HEK293 (cell line): ENCODE data around the gene TRIM28.

Experiments used
- CTCF ChIA-PET: fragments of 350-600 bp; formaldehyde crosslinking; extraction: SDS; loops from one replicate; lab custom pipeline; 2021; ENCODE audit warnings: antibody characterized with exemption; lab: Yijun Ruan, JAX
- POLR2A ChIA-PET: fragments of 300-600 bp; formaldehyde crosslinking; extraction: SDS; loops from one replicate; lab custom pipeline; 2020; ENCODE audit warnings: antibody characterized with exemption, inconsistent platforms; lab: Yijun Ruan, JAX
- H3K27ac ChIP-seq: fragments of 200-500 bp; sonication (Bioruptor generic); 2 replicates; pipeline ENCODE4 v1.5.1; 2014; ENCODE audit warnings: low read depth, low read length, control low read depth, inconsistent platforms; ENCODE audit errors: extremely low read depth
- H3K36me3 ChIP-seq, 2 experiments: fragments of 200-500 bp in 1 of 2; sonication (Bioruptor generic) in 1 of 2; 1 replicate in 1 of 2; 2 replicates in 1 of 2; pipeline ENCODE4 v1.5.1; 2014 to 2017; ENCODE audit warnings: inconsistent platforms in 2 of 2, low read length in 2 of 2; ENCODE audit not compliant: control insufficient read depth in 2 of 2, insufficient read depth in 1 of 2
- H3K4me1 ChIP-seq: fragments of 200-500 bp; sonication (Bioruptor generic); 2 replicates; pipeline ENCODE4 v1.5.1; 2014; ENCODE audit warnings: mild to moderate bottlenecking, low read length, inconsistent platforms; ENCODE audit not compliant: control insufficient read depth, insufficient read depth
- H3K4me3 ChIP-seq: 2 replicates; pipeline ENCODE4 v1.5.1; 2011; ENCODE audit warnings: low read depth, mild to moderate bottlenecking, control low read depth, low read length, moderate library complexity
- H3K9me3 ChIP-seq: fragments of 200-500 bp; sonication (Bioruptor generic); 2 replicates; pipeline ENCODE4 v1.5.1; 2014; ENCODE audit warnings: low read depth, low read length, inconsistent platforms; ENCODE audit not compliant: control insufficient read depth, insufficient read depth
- HOXD13 ChIP-seq: sonication (generic); formaldehyde crosslinking; IDR thresholded peaks from 2 replicates; pipeline ENCODE4 v1.8.0; 2022; ENCODE audit warnings: missing genetic modification reagents, borderline replicate concordance
- KLF9 ChIP-seq: fragments of 450-650 bp; formaldehyde crosslinking; IDR thresholded peaks from 2 replicates; pipeline ENCODE4 v1.5.1; 2016; ENCODE audit warnings: missing biosample characterization, missing genetic modification characterization, low read depth
- RBAK ChIP-seq: fragments of 450-650 bp; formaldehyde crosslinking; IDR thresholded peaks from 2 replicates; pipeline ENCODE4 v1.5.1; 2016; ENCODE audit warnings: missing biosample characterization, missing genetic modification characterization
- SCRT2 ChIP-seq: fragments of 450-650 bp; formaldehyde crosslinking; IDR thresholded peaks from 2 replicates; pipeline ENCODE4 v1.5.1; 2016; ENCODE audit warnings: missing biosample characterization, missing genetic modification characterization
- ZBTB17 ChIP-seq: fragments of 450-650 bp; formaldehyde crosslinking; IDR thresholded peaks from 2 replicates; pipeline ENCODE4 v1.5.1; 2016; ENCODE audit warnings: missing biosample characterization, missing genetic modification characterization
- ZFHX2 ChIP-seq: fragments of 450-650 bp; formaldehyde crosslinking; conservative IDR thresholded peaks from 2 replicates; pipeline ENCODE4 v1.5.1; 2016; ENCODE audit warnings: missing biosample characterization, missing genetic modification characterization
- ZNF121 ChIP-seq: fragments of 450-650 bp; formaldehyde crosslinking; IDR thresholded peaks from 2 replicates; pipeline ENCODE4 v1.5.1; 2016; ENCODE audit warnings: missing biosample characterization, missing genetic modification characterization
- ZNF157 ChIP-seq: fragments of 450-650 bp; formaldehyde crosslinking; IDR thresholded peaks from 2 replicates; pipeline ENCODE4 v1.5.1; 2016; ENCODE audit warnings: missing biosample characterization, missing genetic modification characterization
- ZNF311 ChIP-seq: fragments of 450-650 bp; formaldehyde crosslinking; IDR thresholded peaks from 2 replicates; pipeline ENCODE4 v1.5.1; 2017; ENCODE audit warnings: missing biosample characterization, missing genetic modification characterization, borderline replicate concordance
- ZNF335 ChIP-seq: fragments of 450-650 bp; formaldehyde crosslinking; conservative IDR thresholded peaks from 2 replicates; pipeline ENCODE4 v1.5.1; 2016; ENCODE audit warnings: missing biosample characterization, missing genetic modification characterization
- ZNF362 ChIP-seq: fragments of 450-650 bp; formaldehyde crosslinking; IDR thresholded peaks from 2 replicates; pipeline ENCODE4 v1.5.1; 2016; ENCODE audit warnings: missing biosample characterization, missing genetic modification characterization
- ZNF404 ChIP-seq: fragments of 450-650 bp; formaldehyde crosslinking; IDR thresholded peaks from 2 replicates; pipeline ENCODE4 v1.5.1; 2017; ENCODE audit warnings: missing biosample characterization, missing genetic modification characterization
- ZNF433 ChIP-seq: fragments of 450-650 bp; formaldehyde crosslinking; IDR thresholded peaks from 2 replicates; pipeline ENCODE4 v1.5.1; 2016; ENCODE audit warnings: missing biosample characterization, missing genetic modification characterization, low read depth
- ZNF610 ChIP-seq: fragments of 450-650 bp; formaldehyde crosslinking; IDR thresholded peaks from 2 replicates; pipeline ENCODE4 v1.5.1; 2016; ENCODE audit warnings: missing biosample characterization, missing genetic modification characterization, borderline replicate concordance
- ZNF660 ChIP-seq: fragments of 450-650 bp; IDR thresholded peaks from 2 replicates; pipeline ENCODE4 v1.5.1; 2018; ENCODE audit warnings: missing biosample characterization, mild to moderate bottlenecking, missing genetic modification characterization

TRIM28 gene

DNA sequence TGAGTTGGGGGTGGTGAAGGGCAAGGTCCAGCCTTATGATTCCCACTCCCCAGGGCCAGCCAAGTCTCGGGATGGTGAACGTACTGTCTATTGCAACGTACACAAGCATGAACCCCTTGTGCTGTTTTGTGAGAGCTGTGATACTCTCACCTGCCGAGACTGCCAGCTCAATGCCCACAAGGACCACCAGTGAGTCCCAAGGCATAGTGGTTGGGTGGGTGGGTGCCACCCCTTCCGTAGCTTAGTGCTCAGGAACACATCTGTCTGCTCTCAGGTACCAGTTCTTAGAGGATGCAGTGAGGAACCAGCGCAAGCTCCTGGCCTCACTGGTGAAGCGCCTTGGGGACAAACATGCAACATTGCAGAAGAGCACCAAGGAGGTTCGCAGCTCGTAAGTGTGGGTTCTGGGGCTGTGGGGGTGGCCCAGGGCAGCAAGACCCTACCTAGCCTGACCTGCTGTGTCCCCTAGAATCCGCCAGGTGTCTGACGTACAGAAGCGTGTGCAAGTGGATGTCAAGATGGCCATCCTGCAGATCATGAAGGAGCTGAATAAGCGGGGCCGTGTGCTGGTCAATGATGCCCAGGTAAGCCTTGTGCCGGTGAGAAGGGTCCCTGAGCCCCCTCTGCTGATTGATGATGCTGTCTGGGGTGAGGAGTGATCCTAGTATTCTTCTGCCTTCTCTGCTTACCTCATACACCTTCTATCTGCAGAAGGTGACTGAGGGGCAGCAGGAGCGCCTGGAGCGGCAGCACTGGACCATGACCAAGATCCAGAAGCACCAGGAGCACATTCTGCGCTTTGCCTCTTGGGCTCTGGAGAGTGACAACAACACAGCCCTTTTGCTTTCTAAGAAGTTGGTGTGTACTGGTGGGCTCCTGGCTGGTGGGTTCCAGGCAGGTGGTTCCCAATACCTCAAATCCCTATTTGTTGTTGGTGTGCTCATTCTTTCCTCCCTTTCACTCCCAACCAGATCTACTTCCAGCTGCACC lies 3.8 kb downstream of the TRIM28 start:
- Histone ChIP-seq H3K4me1 (peaks cover 13% of the 10 kb centered on the region), H3K36me3 (peaks cover 31 to 78% of the 10 kb centered on the region in 2 experiments), H3K4me3 (peak overlapping the region; percentile 7; the same call in 1 of the 2 replicates), H3K27ac (peak overlapping the region; percentile 42; the same call in 1 of the 2 replicates), H3K9me3 (no peaks in the 10 kb centered on the region)
- CTCF ChIA-PET: interaction anchor here (1.1 to 1.7 kb wide), 2 partner anchors 25 to 28 kb away, joined by 3 to 9 read pairs; partner anchors contain the start of gene ZBTB45
- TF ChIP-seq ZNF121 (tag by site-specific recombination) (peak; percentile 28; the same call in 1 of the 2 replicates), ZNF660 (tag by site-specific recombination) (no peak)
- POLR2A ChIA-PET: interaction anchor here (2.4 to 4.4 kb wide), 2 partner anchors 11 to 28 kb away, joined by 7 to 62 read pairs; partner anchors contain the start of genes UBE2M and ZBTB45

- POLR2A ChIA-PET: interaction anchor here (0.7 to 2.4 kb wide), 3 partner anchors 10 to 29 kb away, joined by 3 to 7 read pairs (median 4); partner anchors contain the start of genes UBE2M and ZBTB45
- Histone ChIP-seq H3K4me3 (no peak overlapping the region), H3K27ac (no peak overlapping the region), H3K4me1 (peaks cover 15% of the 10 kb centered on the region), H3K36me3 (peaks cover 40 to 89% of the 10 kb centered on the region in 2 experiments), H3K9me3 (no peaks in the 10 kb centered on the region)
- TF ChIP-seq ZNF404 (tag by site-specific recombination) (no peak), ZNF610 (tag by site-specific recombination) (no peak), ZNF362 (tag by site-specific recombination) (no peak), KLF9 (tag by site-specific recombination) (no peak), ZFHX2 (tag by site-specific recombination) (no peak), RBAK (tag by site-specific recombination) (no peak), ZNF311 (no peak), HOXD13 (CRISPR knock-in tag) (no peak), ZNF433 (tag by site-specific recombination) (no peak), ZNF335 (tag by site-specific recombination) (no peak)
- TF ChIP-seq, all 188 proteins: peak for 0
- CTCF ChIA-PET: no interaction called here
Measured at GRCh38 chr19:58548859-58549663, 5.2 kb downstream of the TRIM28 start.

DNA sequence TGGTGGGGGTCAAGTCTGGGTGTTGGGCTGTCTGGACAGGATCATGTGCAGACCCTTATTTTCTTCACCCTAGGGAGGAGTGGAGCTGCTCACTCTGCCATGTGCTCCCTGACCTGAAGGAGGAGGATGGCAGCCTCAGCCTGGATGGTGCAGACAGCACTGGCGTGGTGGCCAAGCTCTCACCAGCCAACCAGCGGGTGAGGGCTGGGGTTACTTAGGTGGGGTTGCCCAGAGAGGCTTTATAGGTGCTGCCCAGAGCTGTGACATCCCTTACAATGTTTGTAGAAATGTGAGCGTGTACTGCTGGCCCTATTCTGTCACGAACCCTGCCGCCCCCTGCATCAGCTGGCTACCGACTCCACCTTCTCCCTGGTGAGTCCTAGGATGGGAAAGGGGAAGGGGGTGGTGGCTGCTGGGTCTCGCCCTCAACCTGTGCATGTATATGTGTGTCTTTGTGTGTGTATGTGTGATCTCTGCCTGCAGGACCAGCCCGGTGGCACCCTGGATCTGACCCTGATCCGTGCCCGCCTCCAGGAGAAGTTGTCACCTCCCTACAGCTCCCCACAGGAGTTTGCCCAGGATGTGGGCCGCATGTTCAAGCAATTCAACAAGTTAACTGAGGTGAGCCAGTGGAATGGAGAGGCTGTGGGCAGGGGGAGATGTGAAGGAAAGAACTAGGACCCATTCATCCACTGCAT lies 5.9 kb downstream of the TRIM28 start:
- TF ChIP-seq ZNF157 (tag by site-specific recombination) (peak; percentile 64), SCRT2 (tag by site-specific recombination) (peak; percentile 71), ZBTB17 (tag by site-specific recombination) (no peak)
- TF ChIP-seq, all 188 proteins: peak for 2
- CTCF ChIA-PET: no interaction called here
- Histone ChIP-seq H3K9me3 (no peaks in the 10 kb centered on the region), H3K27ac (no peak overlapping the region), H3K36me3 (peaks cover 40 to 89% of the 10 kb centered on the region in 2 experiments), H3K4me3 (no peak overlapping the region), H3K4me1 (peaks cover 15% of the 10 kb centered on the region)
- POLR2A ChIA-PET: interaction anchor here (0.7 to 2.4 kb wide), 3 partner anchors 9 to 30 kb away, joined by 3 to 7 read pairs (median 4); partner anchors contain the start of genes UBE2M and ZBTB45
